Measurements from ENCODE around the gene HIP1. TPM values are rescaled to one million over a fixed set of nuclear protein-coding genes. Genes with fewer than 3 reads are reported as not detected.
"Not testable (repeated sequence)": the region's sequence is repeated elsewhere in the genome, so short reads cannot be mapped to it uniquely, and the experiment has no call there.

HIP1 gene
- total RNA-seq, 1 donor from 2014 or later: 4.1 TPM

- no peaks in the 10 kb centered on the region for H3K27me3 Mint-ChIP-seq
- no peaks in the 10 kb centered on the region for H3K9me3 Mint-ChIP-seq
- H3K27ac Mint-ChIP-seq: no peak overlapping the region
- no peak for DNase-seq
- no peak overlapping the region for H3K4me3 Mint-ChIP-seq
- intact Hi-C loops (cut with micrococcal nuclease): no loop called here
- H3K4me1 Mint-ChIP-seq: no peaks in the 10 kb centered on the region
- no peaks in the 10 kb centered on the region for H3K36me3 Mint-ChIP-seq (ENCODE audit: low read depth)
Measured at GRCh38 chr7:75573477-75574019, 165.2 kb downstream of the HIP1 start.

- H3K27ac Mint-ChIP-seq: no peak overlapping the region
- no peaks in the 10 kb centered on the region for H3K27me3 Mint-ChIP-seq
- no peak for DNase-seq
- H3K9me3 Mint-ChIP-seq: no peaks in the 10 kb centered on the region
- intact Hi-C loops (cut with micrococcal nuclease): no loop called here
- H3K4me1 Mint-ChIP-seq: no peaks in the 10 kb centered on the region
- no peak overlapping the region for H3K4me3 Mint-ChIP-seq
- H3K36me3 Mint-ChIP-seq (ENCODE audit: low read depth): no peaks in the 10 kb centered on the region
Measured at GRCh38 chr7:75572814-75573213, 165.9 kb downstream of the HIP1 start.

GRCh38 chr7:75572396-75572795, 166.3 kb downstream of the HIP1 start:
- H3K4me1 Mint-ChIP-seq: no peaks in the 10 kb centered on the region
- no peak for DNase-seq
- no peaks in the 10 kb centered on the region for H3K36me3 Mint-ChIP-seq (ENCODE audit: low read depth)
- no peaks in the 10 kb centered on the region for H3K27me3 Mint-ChIP-seq
- no peaks in the 10 kb centered on the region for H3K9me3 Mint-ChIP-seq
- no peak overlapping the region for H3K27ac Mint-ChIP-seq
- intact Hi-C loops (cut with micrococcal nuclease): no loop called here
- no peak overlapping the region for H3K4me3 Mint-ChIP-seq

- H3K36me3 Mint-ChIP-seq (ENCODE audit: low read depth): no peaks in the 10 kb centered on the region
- no peaks in the 10 kb centered on the region for H3K4me1 Mint-ChIP-seq
- H3K27me3 Mint-ChIP-seq: no peaks in the 10 kb centered on the region
- H3K27ac Mint-ChIP-seq: no peak overlapping the region
- H3K9me3 Mint-ChIP-seq: no peaks in the 10 kb centered on the region
- intact Hi-C loops (cut with micrococcal nuclease): no loop called here
- no peak for DNase-seq
- no peak overlapping the region for H3K4me3 Mint-ChIP-seq
Measured at GRCh38 chr7:75571209-75571608, 167.5 kb downstream of the HIP1 start.

GRCh38 chr7:75569629-75570282, 169.0 kb downstream of the HIP1 start:
- H3K9me3 Mint-ChIP-seq; intact Hi-C loops (cut with micrococcal nuclease); H3K4me1 Mint-ChIP-seq; H3K4me3 Mint-ChIP-seq; H3K27me3 Mint-ChIP-seq; H3K36me3 Mint-ChIP-seq (ENCODE audit: low read depth); DNase-seq; H3K27ac Mint-ChIP-seq: not testable (repeated sequence)

- H3K27me3 Mint-ChIP-seq: no peaks in the 10 kb centered on the region
- no peaks in the 10 kb centered on the region for H3K9me3 Mint-ChIP-seq
- H3K4me1 Mint-ChIP-seq: no peaks in the 10 kb centered on the region
- no peak overlapping the region for H3K27ac Mint-ChIP-seq
- no peaks in the 10 kb centered on the region for H3K36me3 Mint-ChIP-seq (ENCODE audit: low read depth)
- H3K4me3 Mint-ChIP-seq: no peak overlapping the region
- DNase-seq: no peak
- intact Hi-C loops (cut with micrococcal nuclease): loop anchor here (2.0 kb wide), 1 partner anchor 27 kb away; no protein-coding TSS in a partner anchor
Measured at GRCh38 chr7:75567948-75568595, 170.7 kb downstream of the HIP1 start.

- no peak for DNase-seq
- H3K4me1 Mint-ChIP-seq: no peaks in the 10 kb centered on the region
- peaks cover 5% of the 10 kb centered on the region for H3K9me3 Mint-ChIP-seq
- no peak overlapping the region for H3K27ac Mint-ChIP-seq
- intact Hi-C loops (cut with micrococcal nuclease): no loop called here
- no peaks in the 10 kb centered on the region for H3K36me3 Mint-ChIP-seq (ENCODE audit: low read depth)
- no peak overlapping the region for H3K4me3 Mint-ChIP-seq
- H3K27me3 Mint-ChIP-seq: no peaks in the 10 kb centered on the region
Measured at GRCh38 chr7:75565132-75565837, 173.5 kb downstream of the HIP1 start.

GRCh38 chr7:75563171-75563570, 175.6 kb downstream of the HIP1 start:
- H3K36me3 Mint-ChIP-seq (ENCODE audit: low read depth): no peaks in the 10 kb centered on the region
- no peak overlapping the region for H3K27ac Mint-ChIP-seq
- peaks cover 5% of the 10 kb centered on the region for H3K9me3 Mint-ChIP-seq
- no peak for DNase-seq
- no peaks in the 10 kb centered on the region for H3K27me3 Mint-ChIP-seq
- H3K4me3 Mint-ChIP-seq: no peak overlapping the region
- intact Hi-C loops (cut with micrococcal nuclease): no loop called here
- no peaks in the 10 kb centered on the region for H3K4me1 Mint-ChIP-seq

- no peak overlapping the region for H3K27ac Mint-ChIP-seq
Measured at GRCh38 chr7:75559976-75560365, 178.8 kb downstream of the HIP1 start.

GRCh38 chr7:75559355-75559975, 179.3 kb downstream of the HIP1 start:
- Mint-ChIP-seq H3K4me3 (no peak overlapping the region), H3K4me1 (no peaks in the 10 kb centered on the region), H3K36me3 (ENCODE audit: low read depth) (no peaks in the 10 kb centered on the region), H3K27ac (no peak overlapping the region), H3K27me3 (no peaks in the 10 kb centered on the region), H3K9me3 (peaks cover 5% of the 10 kb centered on the region)
- no peak for DNase-seq
- intact Hi-C loops (cut with micrococcal nuclease): no loop called here

More at GRCh38 chr7:75559976-75560365, 178.8 kb downstream of the HIP1 start:
- Mint-ChIP-seq H3K27me3 (no peaks in the 10 kb centered on the region), H3K36me3 (ENCODE audit: low read depth) (no peaks in the 10 kb centered on the region), H3K4me3 (no peak overlapping the region), H3K4me1 (no peaks in the 10 kb centered on the region), H3K9me3 (peaks cover 5% of the 10 kb centered on the region)
- no peak for DNase-seq
- intact Hi-C loops (cut with micrococcal nuclease): no loop called here

GRCh38 chr7:75556835-75557234, 181.9 kb downstream of the HIP1 start:
- intact Hi-C loops (cut with micrococcal nuclease): not testable (repeated sequence)

GRCh38 chr7:75555736-75556135, 183.0 kb downstream of the HIP1 start:
- Mint-ChIP-seq H3K9me3 (no peaks in the 10 kb centered on the region), H3K27ac (no peak overlapping the region), H3K27me3 (no peaks in the 10 kb centered on the region), H3K4me3 (no peak overlapping the region), H3K4me1 (no peaks in the 10 kb centered on the region), H3K36me3 (ENCODE audit: low read depth) (no peaks in the 10 kb centered on the region)
- DNase-seq: no peak
- intact Hi-C loops (cut with micrococcal nuclease): no loop called here

More at GRCh38 chr7:75556835-75557234, 181.9 kb downstream of the HIP1 start:
- DNase-seq; H3K4me1 Mint-ChIP-seq; H3K9me3 Mint-ChIP-seq; H3K4me3 Mint-ChIP-seq; H3K27ac Mint-ChIP-seq; H3K27me3 Mint-ChIP-seq; H3K36me3 Mint-ChIP-seq (ENCODE audit: low read depth): not testable (repeated sequence)

- Mint-ChIP-seq H3K4me3 (no peak overlapping the region), H3K27me3 (no peaks in the 10 kb centered on the region), H3K4me1 (no peaks in the 10 kb centered on the region), H3K9me3 (no peaks in the 10 kb centered on the region), H3K27ac (no peak overlapping the region), H3K36me3 (ENCODE audit: low read depth) (no peaks in the 10 kb centered on the region)
- intact Hi-C loops (cut with micrococcal nuclease): no loop called here
- no peak for DNase-seq
Measured at GRCh38 chr7:75546237-75547015, 192.3 kb downstream of the HIP1 start.

All from activated CD4-positive, alpha-beta T cell treated with anti-CD3 and anti-CD28 coated beads, Interleukin-2, amount 10 ng/mL, durations not matched to agents 24 days and 14 days (primary cell).